G401.6 (cell line): ENCODE data around the gene MOK.

Source experiments
- FAIRE-seq: peaks from 2 replicates; lab custom pipeline; 2012; peaks lifted over from hg19 to GRCh38; lab: Jason Lieb, UNC

MOK gene

DNA sequence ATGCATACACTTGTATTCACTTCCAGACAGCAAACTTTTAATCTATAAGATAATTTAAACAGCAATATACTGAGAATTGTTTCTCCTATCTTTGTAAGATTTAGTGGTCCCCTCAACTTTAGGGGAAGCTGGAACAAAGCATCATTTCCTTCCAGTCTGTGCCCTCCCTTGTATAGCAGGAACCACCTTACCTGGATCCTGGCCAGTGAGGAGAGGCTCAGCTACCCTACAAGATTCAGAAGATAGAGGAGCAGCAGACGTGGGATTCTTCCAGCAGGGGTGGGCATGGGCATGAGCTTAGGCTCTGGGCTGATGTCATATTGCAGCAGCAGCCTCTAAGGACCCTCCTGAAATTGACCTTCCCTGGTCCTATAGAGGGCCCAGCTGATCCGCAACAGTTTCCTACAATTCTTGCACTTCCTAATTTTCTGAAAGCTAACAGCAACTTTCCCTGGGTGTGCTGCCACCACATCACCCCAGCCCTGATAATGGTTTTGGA, 21.3 kb downstream of the MOK start:
- no peak for FAIRE-seq

DNA sequence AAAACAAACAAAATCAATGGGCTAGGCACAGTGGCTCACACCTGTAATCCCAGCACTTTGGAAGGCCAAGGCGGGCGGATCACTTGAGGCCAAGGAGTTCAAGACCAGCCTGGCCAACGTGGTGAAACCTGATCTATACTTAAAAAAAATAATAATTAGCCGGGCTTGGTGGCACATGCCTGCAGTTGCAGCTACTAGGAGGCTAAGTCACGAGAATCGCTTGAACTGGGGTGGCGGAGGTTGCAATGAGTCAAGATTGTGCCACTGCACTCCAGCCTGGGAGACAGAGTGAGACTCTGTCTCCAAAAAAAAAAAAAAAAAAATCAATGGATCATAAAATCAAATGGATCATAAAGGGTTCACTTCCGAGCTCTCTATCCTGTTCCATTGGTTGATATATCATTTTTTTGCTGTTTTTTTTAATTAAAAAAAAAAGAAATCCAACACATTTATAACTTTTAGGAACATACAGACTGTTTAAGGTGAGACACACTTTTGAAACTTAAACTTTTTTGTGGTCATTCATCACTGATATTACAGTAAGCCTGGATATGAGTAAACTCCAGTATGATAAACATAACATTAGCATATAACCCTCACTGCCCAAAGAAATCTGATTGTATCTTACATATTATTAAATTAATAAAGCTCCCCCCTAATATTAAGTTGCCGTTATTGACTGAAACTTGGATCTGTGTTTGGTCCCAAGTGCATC, 22.1 kb downstream of the MOK start:
- no peak for FAIRE-seq

DNA sequence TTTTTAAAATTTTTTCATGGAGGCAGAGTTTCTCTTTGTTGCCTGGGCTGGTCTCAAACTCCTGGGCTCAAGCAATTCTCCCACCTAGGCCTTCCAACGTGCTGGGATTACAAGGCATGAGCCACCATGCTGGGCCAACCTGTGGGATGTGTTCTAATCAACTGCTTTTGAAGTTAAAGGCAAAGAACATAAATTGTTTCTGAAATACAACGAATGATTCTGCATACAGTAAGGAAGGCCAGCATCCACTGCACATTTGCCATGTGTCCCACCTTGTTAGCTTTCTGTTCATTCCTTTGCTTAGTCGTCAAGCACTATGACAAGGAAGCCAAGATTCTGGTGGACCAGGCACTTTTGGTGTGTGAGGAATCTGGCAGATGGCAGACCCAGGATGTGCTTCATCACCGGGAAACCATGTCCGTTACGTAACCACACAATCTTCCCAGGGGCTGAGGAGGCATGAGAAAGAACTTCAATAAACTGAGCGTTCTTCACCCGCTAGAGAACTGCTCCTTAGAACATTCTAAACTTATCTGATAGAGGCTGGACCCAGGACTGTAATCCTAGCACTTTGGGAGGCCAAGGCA, 24.5 kb downstream of the MOK start:
- no peak for FAIRE-seq

DNA sequence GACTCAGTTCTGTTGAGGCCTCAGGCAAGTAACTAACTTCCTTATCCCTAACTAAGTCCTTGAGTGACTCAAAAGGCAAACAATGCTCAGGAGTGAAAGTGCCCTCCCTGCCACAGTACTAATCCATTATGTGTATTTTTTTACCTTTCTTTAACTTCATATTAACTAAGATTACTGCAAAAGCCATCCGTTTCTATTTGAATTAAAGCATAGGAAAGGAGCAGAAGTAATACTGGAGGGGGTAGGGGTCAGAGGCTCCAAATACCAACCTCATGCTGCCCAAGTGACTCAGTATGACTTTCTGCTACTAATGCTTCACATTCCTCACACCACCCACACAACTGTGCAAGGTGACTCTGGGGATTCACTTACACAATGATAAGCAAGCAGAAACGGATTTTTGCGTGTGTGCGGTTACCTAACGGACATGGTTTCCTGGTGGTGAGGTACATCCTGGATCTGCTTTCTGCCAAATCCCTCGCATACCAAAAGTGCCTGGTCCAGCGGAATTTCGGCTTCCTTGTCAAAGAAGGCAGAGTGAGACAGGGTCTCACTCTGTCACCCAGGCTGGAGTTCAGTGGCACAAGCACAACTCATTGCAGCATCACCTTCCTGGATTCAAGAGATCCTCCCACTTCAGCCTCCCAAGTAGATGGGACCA, 25.1 kb downstream of the MOK start:
- FAIRE-seq, result no peak

DNA sequence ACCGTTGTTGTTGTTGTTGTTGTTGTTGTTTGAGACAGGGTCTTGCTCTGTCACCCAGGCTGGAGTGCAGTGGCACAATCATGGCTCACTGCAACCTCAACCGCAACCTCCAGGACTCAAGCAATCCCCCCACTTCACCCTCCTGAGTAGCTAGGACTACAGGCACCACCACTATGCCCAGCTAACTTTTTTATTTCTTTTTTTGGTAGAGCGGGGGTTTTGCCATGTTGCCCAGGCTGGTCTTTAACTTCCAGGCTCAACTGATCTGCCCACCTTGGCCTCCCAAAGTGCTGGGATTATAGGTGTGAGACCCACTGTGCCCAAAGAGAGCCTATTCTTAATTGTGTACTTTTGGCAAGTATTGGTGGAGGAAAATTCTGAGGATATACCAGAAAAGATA, 25.7 kb downstream of the MOK start:
- FAIRE-seq, result no peak

DNA sequence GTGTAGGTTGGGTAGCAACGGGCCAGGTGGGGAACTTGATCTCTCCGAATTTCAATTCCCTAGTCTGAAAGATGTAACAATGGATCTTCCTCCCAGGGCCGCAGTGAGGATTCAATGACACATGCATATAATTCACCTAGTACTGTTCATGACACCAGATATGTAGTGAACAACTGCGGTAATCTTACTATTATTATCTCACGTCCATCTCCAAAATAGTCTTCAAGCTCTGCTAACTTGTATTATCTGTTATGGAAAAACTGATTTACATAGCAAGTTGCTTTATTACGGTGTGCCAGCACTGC, 26.4 kb downstream of the MOK start:
- no peak for FAIRE-seq

DNA sequence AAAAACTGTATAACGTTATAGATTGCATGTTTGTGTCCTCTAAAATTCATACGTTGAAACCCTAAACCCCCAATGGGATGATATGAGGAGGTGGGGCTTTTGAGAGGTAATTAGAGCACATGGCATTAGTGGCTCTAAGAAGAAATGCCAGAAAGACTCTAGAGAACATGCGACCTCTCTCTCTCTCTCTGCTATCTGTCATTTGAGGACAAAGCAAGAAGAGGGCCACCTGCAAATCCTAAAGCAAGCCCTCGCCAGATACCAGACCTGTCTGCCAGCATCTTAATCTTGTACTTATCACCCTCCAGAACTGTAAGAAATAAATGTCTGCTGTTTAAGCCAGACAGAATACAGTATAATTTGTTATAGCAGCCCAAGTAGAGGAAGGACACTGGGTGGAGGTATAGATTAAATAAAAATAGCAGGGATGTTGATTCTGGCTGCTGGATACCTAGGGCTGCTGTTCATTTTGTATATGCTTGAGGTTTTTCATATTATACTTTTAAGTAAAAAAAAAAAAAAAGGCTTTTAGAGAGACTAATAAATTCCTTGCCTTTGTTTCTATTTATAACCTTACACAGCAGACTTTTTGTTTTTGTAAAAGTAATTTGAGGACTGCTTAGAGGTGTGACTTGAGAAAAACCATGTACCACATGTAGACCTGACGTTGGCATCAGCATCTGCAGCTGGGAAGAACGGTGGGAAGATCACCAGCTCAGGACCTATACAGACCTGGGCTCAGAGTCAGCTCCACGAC, 26.9 kb downstream of the MOK start:
- FAIRE-seq, result no peak

DNA sequence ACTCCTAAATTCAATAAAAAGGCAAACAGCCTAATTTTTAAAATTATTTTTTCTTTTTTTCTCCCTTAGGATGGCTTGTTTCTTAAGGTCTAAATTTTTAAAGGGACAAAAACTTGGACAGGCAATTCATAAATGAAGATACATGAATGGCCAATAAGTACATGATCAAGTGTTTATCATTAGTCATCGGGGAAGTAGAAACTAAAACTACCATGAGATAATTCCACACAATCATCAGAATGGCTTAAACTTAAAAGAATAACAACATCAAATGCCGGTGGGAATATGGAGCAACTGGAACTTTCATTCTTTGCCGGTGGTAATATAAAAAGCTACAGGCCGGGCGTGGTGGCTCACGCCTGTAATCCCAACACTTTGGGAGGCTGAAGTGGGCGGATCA, 29.1 kb downstream of the MOK start:
- FAIRE-seq, result no peak

DNA sequence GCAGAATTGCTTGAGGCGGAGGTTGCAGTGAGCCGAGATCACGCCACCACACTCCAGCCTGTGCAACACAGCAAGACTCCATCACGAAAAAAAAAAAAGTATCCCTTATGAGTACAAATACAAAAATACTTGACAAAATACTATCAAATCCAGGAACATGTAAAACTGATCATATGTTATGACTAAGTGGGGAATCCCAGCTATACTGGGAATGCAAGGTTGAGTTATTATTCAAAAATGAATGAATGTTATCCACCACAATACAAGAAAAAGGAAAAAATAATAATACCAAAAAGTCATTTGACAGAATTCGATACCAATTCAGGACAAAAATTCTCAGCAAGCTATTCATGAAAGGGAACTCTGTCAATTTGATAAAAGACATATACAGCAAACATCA, 32.6 kb downstream of the MOK start:
- no peak for FAIRE-seq

DNA sequence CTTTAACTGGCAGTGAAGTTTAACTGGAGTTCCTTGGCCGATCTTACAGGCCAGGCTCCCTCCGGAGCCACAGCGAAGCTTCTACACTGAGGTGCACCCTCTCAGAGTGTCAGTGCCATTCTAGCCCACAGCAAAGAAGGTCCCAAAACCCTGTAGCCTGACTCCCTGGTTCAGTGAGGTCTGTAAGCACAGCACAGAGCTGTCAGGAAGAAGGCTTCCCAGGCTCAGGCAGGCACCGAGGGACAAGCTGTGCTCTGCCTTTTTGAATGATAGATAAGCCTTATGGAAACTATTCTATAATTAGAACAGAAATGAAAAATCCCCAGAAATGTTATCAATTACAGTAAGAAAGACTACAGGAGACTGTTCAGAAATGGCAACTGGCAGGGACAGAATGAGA, 40.2 kb downstream of the MOK start:
- FAIRE-seq, result no peak

DNA sequence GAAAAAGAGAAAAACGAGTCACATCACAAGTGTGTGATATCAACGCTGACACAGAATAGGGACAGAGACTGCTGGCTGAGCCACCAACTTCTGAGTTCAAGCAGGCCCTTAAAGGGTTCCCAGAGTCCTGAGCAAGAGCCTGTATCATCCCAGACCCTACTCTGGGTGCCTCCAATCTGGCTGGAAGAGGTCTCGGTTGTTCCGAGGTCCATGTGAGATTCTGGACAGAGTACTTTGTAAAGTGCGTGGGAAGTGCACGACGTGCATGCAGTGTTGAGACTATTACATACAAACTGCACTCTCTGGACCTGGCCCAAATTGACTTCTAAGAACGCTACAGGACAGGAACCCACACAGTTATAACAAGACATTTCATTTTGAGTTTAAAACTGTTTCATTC, 40.6 kb downstream of the MOK start:
- no peak for FAIRE-seq

DNA sequence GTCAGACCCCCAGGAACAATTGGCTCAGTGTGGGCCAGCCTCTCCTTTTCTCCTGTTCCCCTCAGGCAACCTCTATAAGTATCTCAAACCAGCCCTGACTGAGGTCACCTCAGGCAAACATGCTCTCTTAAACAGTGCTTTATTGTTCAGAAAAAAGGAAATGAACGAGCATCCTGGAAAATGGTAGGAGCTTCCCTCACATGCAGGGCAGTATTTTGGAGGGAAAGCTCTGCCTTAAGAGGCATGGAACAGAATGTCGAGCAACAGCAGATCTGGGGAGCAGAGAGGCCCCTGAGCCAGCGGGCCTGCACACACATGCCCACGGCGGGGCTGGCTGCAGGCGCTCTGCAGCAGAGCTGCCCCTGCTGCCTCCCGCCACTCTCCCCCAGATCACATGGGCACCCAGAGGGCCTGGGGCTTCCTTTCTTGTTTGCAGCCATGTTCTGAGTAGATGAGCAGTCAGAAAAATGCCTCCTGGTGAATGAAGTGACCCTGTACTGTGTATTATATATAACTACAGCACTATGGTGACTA, 42.0 kb downstream of the MOK start:
- no peak for FAIRE-seq

DNA sequence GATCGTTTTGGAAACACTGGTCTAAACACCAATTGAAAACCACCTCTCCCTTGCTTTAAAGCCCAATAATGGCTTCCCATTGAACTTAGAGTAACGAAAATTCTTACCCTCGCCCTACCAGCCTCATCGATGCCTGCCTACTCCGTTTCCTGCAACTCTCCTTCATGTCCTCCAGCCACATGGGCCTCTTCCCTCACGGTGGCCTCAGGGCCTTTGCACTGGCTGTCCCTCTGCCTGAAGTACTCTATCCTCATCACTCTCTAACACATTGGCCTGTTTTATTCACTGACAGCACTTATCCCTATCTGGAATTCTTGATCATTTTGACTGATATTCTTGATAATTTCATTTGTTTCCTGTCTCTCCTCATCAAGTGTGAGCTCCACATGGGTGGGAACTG, 46.8 kb downstream of the MOK start:
- FAIRE-seq, result no peak

DNA sequence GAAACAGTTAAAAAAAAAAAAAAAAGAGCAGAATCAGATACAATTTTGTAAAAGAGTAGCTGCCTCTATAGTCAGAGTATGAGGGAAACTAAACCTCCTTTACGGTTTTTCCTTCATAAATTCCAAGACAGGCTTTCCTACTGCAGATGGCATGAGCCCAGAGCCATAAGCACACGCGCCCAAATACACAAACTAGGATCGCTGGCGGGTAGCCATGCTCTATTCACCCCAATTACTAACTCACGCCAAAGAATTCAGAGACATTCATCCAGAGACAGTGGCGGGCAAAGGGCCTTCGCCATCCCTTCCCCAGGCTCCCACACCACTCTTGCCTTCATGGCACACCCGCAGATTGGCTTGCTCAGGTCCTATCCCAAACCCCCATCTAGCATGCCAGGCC, 48.2 kb downstream of the MOK start:
- FAIRE-seq, result no peak

DNA sequence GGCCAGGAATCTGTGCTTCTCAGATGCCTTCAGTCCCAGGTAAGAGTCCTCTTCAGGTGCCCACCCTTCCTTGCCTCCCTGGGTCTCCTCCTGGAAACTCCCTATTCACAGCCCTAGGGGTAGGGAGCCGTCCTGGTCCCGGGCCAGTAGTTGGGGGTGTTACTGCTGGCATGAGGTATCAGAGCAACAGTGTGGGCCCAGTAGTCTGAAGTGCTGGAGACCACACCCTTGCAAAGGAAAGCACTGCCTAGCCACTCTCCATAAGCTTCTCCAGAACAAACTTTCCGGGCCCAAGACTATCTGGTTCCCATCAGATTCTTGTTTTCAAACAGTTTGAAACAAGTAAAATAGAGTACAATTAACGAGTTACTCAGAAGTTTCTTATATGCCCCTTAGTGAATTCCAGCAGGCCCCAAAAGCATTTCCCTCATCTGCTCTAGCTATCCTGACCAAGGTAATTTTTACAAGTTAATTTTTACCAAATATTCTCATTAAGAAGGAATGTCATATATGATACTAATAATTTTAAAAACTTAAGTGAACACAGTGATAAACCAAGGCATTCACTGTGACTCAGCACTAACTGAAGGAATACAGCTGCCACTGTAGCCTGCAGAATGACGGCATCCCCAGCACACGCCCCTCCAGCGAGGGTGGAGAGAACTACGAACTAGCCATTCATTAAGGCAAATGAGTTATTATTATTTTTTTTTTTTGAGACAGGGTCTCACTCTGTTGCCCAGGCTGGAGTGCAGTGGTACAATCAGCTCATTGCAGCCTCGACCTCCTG, 49.4 kb downstream of the MOK start:
- no peak for FAIRE-seq

DNA sequence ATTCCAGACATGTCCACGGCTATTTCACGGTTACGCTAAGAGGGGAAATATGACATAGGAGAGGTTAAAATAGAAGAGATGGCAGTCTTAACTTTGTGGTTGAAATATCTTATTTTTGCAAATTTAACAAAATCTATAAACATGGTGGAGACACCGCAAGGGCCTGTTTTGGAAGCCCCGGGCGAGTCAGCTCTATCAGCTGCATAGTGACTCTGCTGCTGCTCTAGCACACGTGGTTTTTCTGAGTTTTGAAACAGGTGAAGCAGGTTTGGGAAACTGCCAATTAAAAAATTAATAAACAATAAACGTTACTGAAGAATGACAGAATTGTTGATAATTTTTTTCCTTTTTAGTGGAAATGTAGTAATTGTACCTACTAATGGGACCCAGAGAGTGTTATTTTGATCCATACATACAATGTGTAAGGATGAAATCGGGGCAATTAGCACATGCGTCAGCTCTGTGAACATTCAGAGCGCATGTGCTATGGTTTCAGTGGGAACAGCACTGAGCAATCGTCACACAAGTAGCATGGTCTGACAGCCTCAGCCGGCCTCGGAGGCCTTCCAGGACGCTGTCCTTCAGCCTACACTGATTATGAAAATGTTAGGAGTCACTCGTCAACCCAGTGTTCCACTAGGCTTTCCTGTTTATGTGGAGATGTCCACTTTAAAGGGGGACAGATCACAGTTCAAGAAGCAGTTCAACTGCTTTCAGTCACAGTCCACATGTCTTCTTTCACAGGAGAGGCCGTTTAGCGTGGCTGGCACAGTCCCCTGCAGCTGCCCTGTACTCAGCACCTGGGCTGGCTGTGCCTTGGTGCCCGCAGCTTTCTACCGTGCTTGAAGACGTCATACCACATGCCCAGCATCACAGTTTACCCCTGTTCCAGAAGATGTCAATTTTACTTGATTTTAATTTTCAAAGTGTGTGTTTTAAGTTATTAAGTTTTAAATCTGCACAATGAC, 51.8 kb downstream of the MOK start:
- FAIRE-seq, result no peak

DNA sequence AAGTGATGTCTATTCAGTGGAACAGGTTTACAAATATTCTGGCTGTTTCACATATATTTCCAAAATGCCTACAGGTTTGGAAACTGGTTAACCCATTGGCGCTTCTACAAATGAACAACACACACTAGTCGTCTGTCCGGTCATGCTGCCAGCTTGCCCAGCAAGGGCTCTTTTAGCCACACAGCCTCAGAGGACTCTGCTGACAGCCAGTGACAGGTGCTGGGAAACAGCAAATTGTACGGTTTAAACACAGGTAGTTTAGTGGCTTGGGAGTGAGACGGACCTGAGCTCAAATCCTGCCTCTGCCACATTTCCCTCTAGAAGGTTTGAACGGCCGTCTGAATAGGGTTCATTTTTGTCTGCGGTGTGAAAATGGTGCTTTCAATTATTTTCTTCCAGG, 53.8 kb downstream of the MOK start:
- no peak for FAIRE-seq

DNA sequence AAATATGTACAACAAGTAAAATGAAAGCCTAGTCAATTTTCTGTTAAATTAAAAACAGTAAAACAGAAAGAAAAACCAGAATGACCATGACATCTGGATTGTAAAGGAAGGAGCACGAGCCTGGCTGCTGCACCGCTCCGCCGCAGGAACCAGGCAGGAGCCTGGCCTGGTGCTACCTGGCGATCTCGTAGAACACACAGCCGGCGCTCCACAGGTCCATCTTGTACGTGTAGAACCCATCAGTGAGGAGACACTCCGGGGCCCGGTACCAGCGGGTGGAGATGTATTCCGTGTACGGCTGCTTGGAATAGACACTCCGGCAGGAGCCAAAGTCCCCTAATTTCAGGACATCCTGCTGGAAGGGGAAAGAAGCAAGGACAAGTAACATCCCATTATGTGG, 54.3 kb downstream of the MOK start:
- FAIRE-seq, result no peak

DNA sequence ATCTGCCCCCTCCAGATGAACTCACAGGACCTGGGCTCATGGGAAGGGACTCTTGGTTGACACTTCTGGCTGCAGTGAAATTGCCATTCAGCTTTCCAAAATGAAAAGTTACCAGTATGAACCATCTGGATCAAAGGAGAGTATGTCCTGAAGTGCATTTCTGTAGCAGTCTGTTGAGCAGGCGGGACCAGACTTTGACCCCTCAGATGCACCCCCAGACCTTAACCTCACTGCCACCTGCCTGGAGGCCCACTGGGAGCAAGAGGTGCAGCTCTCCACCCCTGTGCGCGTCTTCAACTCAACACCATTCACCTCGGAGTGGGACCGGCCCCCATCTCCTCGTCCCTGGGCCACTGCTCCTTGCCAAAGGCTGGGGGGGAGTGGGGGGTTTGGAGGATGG, 55.0 kb downstream of the MOK start:
- FAIRE-seq, result no peak

DNA sequence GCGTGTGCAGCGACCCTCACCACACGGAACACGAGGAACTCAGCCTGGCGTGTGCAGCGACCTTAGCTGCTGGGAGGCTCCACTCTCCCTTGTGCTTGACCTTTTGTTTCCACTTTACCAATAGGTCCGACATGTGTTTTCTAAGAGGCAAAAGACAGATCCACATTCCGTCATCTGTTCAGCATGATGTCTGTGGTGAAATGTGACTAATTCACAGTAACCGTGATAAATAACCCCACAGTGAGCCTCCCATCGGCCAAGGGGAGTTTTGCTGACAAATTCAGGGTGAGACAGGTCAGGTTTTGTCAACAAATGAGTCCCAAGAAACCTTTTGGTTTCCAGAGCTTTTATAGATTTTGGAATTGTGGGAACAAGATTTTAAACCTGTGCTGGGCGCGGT, 55.9 kb downstream of the MOK start:
- no peak for FAIRE-seq

DNA sequence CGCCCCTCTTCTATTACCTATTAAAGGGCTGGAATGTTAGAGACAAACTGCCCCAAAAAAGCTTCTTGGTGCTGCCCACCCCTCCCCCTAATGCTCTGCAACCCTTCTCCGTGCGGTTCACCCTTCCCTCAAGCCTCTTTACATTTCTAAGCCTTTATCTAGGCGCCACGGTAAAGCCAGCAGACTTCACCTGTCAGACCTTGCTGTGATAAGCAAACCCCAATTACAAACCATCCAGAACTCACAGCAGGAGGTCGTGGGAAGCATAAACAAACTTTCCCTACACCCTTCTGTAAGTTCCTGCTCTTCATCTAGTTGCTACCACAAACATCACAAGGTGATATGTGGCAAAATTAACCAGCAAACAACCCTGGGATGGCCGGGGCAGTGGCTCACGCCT, 56.8 kb downstream of the MOK start:
- FAIRE-seq, result no peak
